Measurements from ENCODE around the gene PXDN.

PXDN gene

GRCh38 chr2:1609485-1610095, 134.7 kb downstream of the PXDN start:
- no peaks in the 10 kb centered on the region for H3K36me3 ChIP-seq (ENCODE audit: insufficient read depth, low read length)
- H3K4me3 ChIP-seq (ENCODE audit: low read length, poor library complexity, severe bottlenecking), result no peak overlapping the region
- H3K79me2 ChIP-seq (ENCODE audit: insufficient read depth, low read length), result no peaks in the 10 kb centered on the region
- H3K27me3 ChIP-seq (ENCODE audit: insufficient read depth, low read length, poor library complexity, severe bottlenecking), result no peaks in the 10 kb centered on the region
- H3F3A ChIP-seq (ENCODE audit: low read depth), result no peaks in the 10 kb centered on the region
- H2AFZ ChIP-seq (ENCODE audit: low read length), result no peak overlapping the region
- no peak for TF ChIP-seq CTCF (conservative IDR thresholded peaks at IDR 0.05; ENCODE audit: low read length)
- no peak for TF ChIP-seq EZH2phosphoT487 (IDR thresholded peaks at IDR 0.05; ENCODE audit: borderline replicate concordance)
- H3K4me1 ChIP-seq (ENCODE audit: insufficient read depth, low read length, poor library complexity, severe bottlenecking), result peaks cover 11% of the 10 kb centered on the region
- no peaks in the 10 kb centered on the region for H3K9me3 ChIP-seq (ENCODE audit: insufficient read depth, low read depth, low read length)
- H3K9ac ChIP-seq (ENCODE audit: low read depth, low read length, poor library complexity, severe bottlenecking), result peak overlapping the region; percentile 8
- H3K4me2 ChIP-seq (ENCODE audit: low read depth, low read length, poor library complexity, severe bottlenecking), result no peak overlapping the region
- no peaks in the 10 kb centered on the region for H4K20me1 ChIP-seq (ENCODE audit: insufficient read depth, low read length, poor library complexity, severe bottlenecking)
- no peaks in the 10 kb centered on the region for H3K9me2 ChIP-seq (replicated peaks; ENCODE audit: low read depth, low read length)

GRCh38 chr2:1609040-1609439, 135.3 kb downstream of the PXDN start:
- Histone ChIP-seq H3F3A (ENCODE audit: low read depth) (no peaks in the 10 kb centered on the region), H3K4me3 (ENCODE audit: low read length, poor library complexity, severe bottlenecking) (no peak overlapping the region), H3K9me3 (ENCODE audit: insufficient read depth, low read depth, low read length) (no peaks in the 10 kb centered on the region), H3K27me3 (ENCODE audit: insufficient read depth, low read length, poor library complexity, severe bottlenecking) (no peaks in the 10 kb centered on the region), H3K9me2 (replicated peaks; ENCODE audit: low read depth, low read length) (no peaks in the 10 kb centered on the region), H3K4me2 (ENCODE audit: low read depth, low read length, poor library complexity, severe bottlenecking) (no peak overlapping the region), H3K36me3 (ENCODE audit: insufficient read depth, low read length) (no peaks in the 10 kb centered on the region), H2AFZ (ENCODE audit: low read length) (no peak overlapping the region), H3K79me2 (ENCODE audit: insufficient read depth, low read length) (no peaks in the 10 kb centered on the region), H3K4me1 (ENCODE audit: insufficient read depth, low read length, poor library complexity, severe bottlenecking) (peaks cover 9% of the 10 kb centered on the region), H4K20me1 (ENCODE audit: insufficient read depth, low read length, poor library complexity, severe bottlenecking) (no peaks in the 10 kb centered on the region), H3K9ac (ENCODE audit: low read depth, low read length, poor library complexity, severe bottlenecking) (peak overlapping the region; percentile 8)
- TF ChIP-seq CTCF (conservative IDR thresholded peaks at IDR 0.05; ENCODE audit: low read length) (no peak), EZH2phosphoT487 (IDR thresholded peaks at IDR 0.05; ENCODE audit: borderline replicate concordance) (no peak)

- no peaks in the 10 kb centered on the region for H3F3A ChIP-seq (ENCODE audit: low read depth)
- H3K4me1 ChIP-seq (ENCODE audit: insufficient read depth, low read length, poor library complexity, severe bottlenecking), result peaks cover 7% of the 10 kb centered on the region
- no peak overlapping the region for H3K4me3 ChIP-seq (ENCODE audit: low read length, poor library complexity, severe bottlenecking)
- no peaks in the 10 kb centered on the region for H4K20me1 ChIP-seq (ENCODE audit: insufficient read depth, low read length, poor library complexity, severe bottlenecking)
- TF ChIP-seq EZH2phosphoT487 (IDR thresholded peaks at IDR 0.05; ENCODE audit: borderline replicate concordance) (no peak), CTCF (conservative IDR thresholded peaks at IDR 0.05; ENCODE audit: low read length) (no peak)
- H3K4me2 ChIP-seq (ENCODE audit: low read depth, low read length, poor library complexity, severe bottlenecking), result no peak overlapping the region
- H3K79me2 ChIP-seq (ENCODE audit: insufficient read depth, low read length), result no peaks in the 10 kb centered on the region
- no peaks in the 10 kb centered on the region for H3K36me3 ChIP-seq (ENCODE audit: insufficient read depth, low read length)
- no peaks in the 10 kb centered on the region for H3K9me2 ChIP-seq (replicated peaks; ENCODE audit: low read depth, low read length)
- H3K27me3 ChIP-seq (ENCODE audit: insufficient read depth, low read length, poor library complexity, severe bottlenecking), result no peaks in the 10 kb centered on the region
- no peak overlapping the region for H2AFZ ChIP-seq (ENCODE audit: low read length)
- H3K9ac ChIP-seq (ENCODE audit: low read depth, low read length, poor library complexity, severe bottlenecking), result no peak overlapping the region
- H3K9me3 ChIP-seq (ENCODE audit: insufficient read depth, low read depth, low read length), result no peaks in the 10 kb centered on the region
Observed at GRCh38 chr2:1607971-1608688, 136.2 kb downstream of the PXDN start.

Data from Loucy (cell line).